H7 (cell line): ENCODE measurements around the gene DHRS7B. TPM values are rescaled to one million over a fixed set of nuclear protein-coding genes. Genes with fewer than 3 reads are reported as not detected.
A peak's percentile ranks its signal among the peaks of the same experiment; 100 is the strongest.
"Not testable (repeated sequence)": the region's sequence is repeated elsewhere in the genome, so short reads cannot be mapped to it uniquely, and the experiment has no call there.

Experiments
- DNase-seq: peaks from one replicate; pipeline ENCODE4 v3.0.0; 2012
- H3K27me3 ChIP-seq: 2 replicates; pipeline ENCODE4 v1.6.0; 2011; ENCODE audit warnings: mild to moderate bottlenecking, low read length; ENCODE audit not compliant: control insufficient read depth, insufficient read depth
- H3K36me3 ChIP-seq: replicated peaks from 2 replicates; pipeline ENCODE4 v1.5.1; 2011; ENCODE audit warnings: low read length; ENCODE audit not compliant: control insufficient read depth, insufficient read depth
- H3K4me3 ChIP-seq: 2 replicates; pipeline ENCODE4 v1.5.1; 2011; ENCODE audit warnings: low read depth, mild to moderate bottlenecking, control low read depth, low read length, moderate library complexity; ENCODE audit not compliant: insufficient read depth
- total RNA-seq: library from RNA; depleted of rRNA; stranded (reverse); fragments of >200 nt; shearing (Covaris generic); gene quantifications from 2 replicates; pipeline ENCODE4 v1.2.3, GENCODE V29; 2014

DHRS7B gene
- total RNA-seq, 1 experiment from 2014 or later, result 54.6 TPM

DNA sequence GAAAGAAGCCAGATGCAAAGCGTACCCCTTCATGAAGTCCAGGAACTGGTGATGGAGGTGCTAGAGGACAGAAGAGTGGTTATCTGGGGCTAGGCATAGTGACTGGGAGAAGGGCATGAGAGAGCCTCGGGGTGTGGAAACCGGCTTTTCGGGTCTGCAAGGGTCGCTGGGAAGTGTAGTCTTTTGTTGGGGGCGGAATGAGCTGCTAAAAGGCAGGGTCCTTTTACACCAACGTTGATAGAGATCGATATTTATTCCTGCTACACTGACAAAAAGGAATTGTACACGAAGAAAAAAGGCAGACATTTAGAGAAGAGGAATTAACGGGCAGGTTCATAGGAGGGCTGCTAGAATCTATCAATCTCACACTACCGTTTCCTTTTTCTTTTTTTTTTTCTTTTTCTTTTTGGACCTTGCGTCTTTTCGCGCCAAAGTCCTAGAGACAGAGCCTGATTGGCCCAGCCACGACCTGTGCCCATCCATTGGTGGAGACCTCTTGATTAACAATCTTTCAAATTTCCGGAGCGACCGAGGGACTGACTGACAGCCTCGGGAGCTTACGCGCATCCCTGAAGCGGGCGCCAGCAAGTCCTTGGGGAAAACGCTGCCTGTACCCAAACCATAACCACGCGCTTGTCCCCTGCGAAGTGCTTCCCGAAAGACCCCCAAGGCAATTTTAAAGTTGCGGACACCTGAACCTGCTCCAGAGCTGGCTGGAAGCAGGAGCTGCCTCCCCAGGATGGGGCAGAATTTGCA is 27.7 kb upstream of the DHRS7B start:
- no peaks in the 10 kb centered on the region for H3K27me3 ChIP-seq

DNA sequence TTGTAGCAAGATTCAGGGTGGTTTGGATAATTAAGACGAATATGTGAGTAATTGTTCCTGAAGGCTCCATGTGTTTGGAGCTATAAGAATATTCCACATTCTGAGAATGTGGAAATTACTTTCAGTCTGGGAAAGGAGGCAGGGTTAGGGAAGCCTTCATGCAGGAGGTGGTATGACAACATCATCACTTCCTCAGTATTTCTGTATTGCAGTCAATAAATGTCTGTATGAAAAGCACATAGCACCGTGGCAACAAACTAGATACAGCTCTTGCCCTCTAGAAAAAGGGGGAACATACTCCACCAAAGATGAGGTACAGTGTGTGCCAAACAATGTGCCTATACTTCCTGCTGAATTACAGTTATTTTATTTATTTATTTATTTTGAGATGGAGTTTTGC is 26.1 kb upstream of the DHRS7B start:
- no peaks in the 10 kb centered on the region for H3K27me3 ChIP-seq
- no peak for DNase-seq
- H3K4me3 ChIP-seq, result no peak overlapping the region

More for the DNA sequence above, 27.7 kb upstream of the DHRS7B start:
- peak overlapping the region; percentile 46 for H3K4me3 ChIP-seq
- no peaks in the 10 kb centered on the region for H3K36me3 ChIP-seq
- peak; percentile 89 for DNase-seq

DNA sequence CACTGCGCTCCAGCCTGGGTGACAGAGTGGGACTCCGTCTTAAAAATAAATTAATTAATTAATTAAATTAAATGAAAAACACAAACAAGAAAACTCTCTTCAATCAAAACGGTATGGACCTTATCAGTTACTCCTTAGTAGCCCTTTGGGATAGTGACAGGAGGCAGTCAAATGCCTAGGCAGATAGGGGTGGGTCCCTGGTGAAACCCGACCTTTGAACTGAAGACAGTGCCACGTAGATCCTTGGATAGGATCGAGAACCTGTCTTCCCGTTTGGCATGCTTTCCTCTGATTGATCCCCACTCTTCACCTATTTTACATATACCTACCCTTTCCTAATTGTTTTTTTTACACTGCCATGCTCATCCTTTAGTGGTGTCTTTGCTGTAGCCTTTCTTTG is 22.2 kb upstream of the DHRS7B start:
- Histone ChIP-seq H3K36me3 (no peaks in the 10 kb centered on the region), H3K27me3 (no peaks in the 10 kb centered on the region), H3K4me3 (no peak overlapping the region)
- DNase-seq, result no peak

More for the DNA sequence above, 26.1 kb upstream of the DHRS7B start:
- H3K36me3 ChIP-seq, result no peaks in the 10 kb centered on the region

DNA sequence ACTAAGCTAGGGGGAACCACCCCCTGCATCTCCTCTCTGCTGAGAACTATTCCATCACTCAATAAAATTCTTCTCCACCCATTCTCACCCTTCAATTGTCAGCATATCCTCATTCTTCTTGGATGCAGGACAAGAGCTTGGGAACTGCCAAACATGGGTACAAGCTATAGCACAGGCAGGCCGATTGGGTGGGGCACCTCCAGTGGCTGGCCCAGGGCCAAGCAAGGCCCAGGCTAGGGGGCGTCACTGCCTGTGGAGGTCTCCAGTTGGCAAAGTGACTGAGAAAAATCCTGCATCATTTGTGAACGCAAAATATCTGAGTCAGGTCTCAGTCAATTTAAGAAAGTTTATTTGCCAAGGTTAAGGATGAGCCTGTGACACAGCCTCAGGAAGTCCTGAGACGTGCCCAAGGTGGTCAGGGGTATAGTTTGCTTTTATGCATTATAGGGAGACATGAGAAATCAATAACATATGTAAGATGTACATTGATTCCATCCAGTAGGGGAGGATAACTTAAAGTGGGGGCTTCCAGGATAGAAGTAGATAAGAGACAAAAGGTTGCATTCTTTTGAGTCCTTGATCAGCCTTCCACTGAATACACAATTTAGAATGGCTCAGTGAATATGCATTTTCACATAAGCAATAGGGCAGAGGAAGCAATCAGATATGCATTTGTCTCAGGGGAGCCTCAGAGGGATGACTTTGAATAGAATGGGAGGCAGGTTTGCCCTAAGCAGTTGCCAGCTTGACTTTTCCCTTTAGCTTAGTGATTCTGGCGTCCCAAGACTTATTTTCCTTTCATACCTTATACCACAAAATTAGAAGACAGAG is 21.5 kb upstream of the DHRS7B start:
- H3K4me3 ChIP-seq, result no peak overlapping the region
- no peaks in the 10 kb centered on the region for H3K36me3 ChIP-seq
- H3K27me3 ChIP-seq, result no peaks in the 10 kb centered on the region
- DNase-seq, result no peak

DNA sequence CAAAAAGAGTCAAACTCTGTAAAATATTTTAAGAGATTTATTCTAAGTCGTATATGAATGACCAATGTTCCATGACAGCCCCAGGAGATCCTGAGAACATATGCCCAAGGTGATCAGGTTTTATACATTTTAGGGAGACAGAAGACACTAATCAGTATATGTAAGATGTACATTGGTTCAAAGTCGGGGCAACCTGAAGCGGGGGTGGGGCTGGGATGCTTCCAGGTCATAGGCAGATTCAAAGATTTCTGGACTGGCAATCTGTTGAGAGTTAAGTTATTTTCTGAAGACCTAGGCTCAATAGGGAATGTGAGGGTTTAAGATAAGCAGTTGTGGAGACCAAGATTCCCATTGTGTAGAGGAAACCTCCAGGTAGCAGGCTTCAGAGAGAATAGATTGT is 20.4 kb upstream of the DHRS7B start:
- Histone ChIP-seq H3K36me3 (no peaks in the 10 kb centered on the region), H3K4me3 (no peak overlapping the region), H3K27me3 (no peaks in the 10 kb centered on the region)
- DNase-seq, result no peak

DNA sequence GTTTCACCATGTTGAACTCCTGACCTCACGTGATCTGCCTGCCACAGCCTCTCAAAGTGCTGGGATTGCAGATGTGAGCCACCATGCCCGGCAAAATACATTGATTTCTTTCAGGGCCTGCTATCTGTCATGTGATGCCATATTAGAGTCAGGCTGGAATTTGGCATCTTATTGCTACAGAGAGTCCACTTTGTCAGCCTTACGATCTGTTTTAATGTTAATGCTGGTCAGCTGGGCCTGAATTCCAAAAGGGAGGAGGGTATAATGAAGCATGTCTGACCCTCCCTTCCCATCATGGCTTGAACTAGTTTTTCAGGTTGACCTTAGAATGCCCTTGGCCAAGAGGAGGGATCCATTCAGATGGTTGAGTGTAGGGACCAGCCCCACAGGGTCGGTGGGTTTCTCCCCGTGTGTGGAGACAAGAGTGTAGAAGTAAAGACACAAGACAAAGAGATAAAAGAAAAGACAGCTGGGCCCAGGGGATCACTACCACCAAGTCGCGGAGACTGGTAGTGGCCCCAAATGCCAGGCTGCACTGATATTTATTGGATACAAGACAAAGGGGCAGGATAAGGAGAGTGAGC is 19.6 kb upstream of the DHRS7B start:
- DNase-seq, H3K4me3 ChIP-seq, H3K36me3 ChIP-seq, H3K27me3 ChIP-seq: not testable (repeated sequence)

DNA sequence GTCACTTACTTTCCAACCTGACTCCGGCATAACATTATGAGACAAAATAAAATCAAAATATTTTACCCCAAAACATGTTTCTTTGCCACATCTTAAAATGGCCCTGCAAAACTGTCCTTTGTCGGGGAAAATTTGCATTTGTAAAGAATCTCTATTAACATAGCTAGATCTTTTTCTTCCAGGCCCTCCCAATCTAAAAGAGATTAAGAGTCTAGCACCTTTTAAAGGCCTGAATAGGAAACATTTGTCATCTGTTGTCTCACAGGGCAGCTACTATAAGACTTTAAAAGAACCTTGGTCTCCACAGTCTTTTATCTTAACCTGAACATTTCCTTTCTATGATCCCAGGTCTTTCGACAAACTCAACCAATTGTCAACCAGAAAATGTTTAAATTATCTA is 18.1 kb upstream of the DHRS7B start:
- no peaks in the 10 kb centered on the region for H3K36me3 ChIP-seq
- no peaks in the 10 kb centered on the region for H3K27me3 ChIP-seq
- no peak for DNase-seq
- H3K4me3 ChIP-seq, result no peak overlapping the region

DNA sequence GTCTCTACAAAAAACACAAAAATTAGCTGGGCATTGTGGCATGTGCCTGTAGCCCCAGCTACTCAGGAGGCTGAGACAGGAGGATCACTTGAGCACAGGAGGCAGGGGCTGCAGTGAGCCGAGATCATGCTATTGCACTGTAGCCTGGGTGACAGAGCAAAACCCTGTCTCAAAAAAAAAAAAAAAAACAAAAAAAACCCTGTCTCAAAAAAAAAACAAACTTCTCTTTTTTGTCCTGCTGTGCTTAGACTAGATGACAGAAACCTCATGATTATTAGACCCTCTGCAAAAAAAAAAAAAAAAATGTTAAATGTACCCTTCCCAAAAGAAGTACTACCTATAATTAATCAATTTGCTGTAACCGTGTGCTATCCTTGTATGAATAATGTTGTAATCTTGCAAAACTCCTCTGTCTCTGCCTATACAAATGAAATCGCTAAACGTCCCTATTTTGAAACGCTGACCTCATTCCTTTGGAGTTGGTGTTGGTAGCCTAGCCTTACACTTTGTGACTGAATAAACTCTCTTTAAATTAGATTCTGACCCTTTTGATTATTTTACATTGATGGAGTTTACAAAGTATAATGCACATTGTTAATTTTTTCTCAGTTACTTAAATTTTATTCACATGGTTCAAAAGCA is 13.6 kb upstream of the DHRS7B start:
- H3K4me3 ChIP-seq, result no peak overlapping the region
- no peaks in the 10 kb centered on the region for H3K27me3 ChIP-seq
- no peaks in the 10 kb centered on the region for H3K36me3 ChIP-seq
- no peak for DNase-seq

DNA sequence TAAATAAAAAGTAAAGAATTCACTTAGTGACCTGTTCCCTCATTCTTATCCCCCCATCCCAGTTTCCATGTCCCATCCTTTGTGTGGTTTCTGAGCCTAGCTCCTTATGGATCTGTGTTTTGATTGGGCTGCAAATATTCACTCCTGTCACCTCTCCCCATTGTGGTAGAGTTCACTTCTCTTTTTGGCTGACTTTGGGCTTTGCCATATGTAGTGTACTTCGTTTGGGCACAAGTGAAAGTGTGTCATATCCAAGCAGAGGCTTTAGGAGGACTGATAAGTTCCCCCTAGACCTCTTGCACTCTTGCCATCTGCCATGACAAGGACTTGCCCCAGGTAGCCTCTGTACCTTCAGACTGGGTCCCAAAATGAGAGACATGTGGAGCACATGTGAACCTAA is 13.0 kb upstream of the DHRS7B start:
- Histone ChIP-seq H3K36me3 (no peaks in the 10 kb centered on the region), H3K4me3 (no peak overlapping the region), H3K27me3 (no peaks in the 10 kb centered on the region)
- DNase-seq, result no peak

DNA sequence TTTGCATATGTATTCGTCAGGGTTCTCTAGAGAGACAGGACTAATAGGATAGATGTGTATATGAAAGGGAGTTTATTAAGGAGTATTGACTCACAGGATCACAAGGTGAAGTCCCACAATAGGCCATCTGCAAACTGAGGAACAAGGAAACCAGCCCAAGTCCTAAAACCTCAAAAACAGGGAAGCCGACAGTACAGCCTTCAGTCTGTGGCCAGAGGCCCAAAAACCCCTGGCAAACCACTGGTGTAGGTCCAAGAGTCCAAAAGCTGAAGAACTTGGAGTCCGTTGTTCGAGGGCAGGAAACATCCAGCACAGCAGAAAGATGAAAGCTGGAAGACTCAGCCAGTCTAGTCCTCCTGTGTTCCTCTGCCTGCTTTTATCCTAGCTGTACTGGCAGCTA is 12.0 kb upstream of the DHRS7B start:
- not testable (repeated sequence) for H3K36me3 ChIP-seq, DNase-seq, H3K27me3 ChIP-seq, H3K4me3 ChIP-seq

DNA sequence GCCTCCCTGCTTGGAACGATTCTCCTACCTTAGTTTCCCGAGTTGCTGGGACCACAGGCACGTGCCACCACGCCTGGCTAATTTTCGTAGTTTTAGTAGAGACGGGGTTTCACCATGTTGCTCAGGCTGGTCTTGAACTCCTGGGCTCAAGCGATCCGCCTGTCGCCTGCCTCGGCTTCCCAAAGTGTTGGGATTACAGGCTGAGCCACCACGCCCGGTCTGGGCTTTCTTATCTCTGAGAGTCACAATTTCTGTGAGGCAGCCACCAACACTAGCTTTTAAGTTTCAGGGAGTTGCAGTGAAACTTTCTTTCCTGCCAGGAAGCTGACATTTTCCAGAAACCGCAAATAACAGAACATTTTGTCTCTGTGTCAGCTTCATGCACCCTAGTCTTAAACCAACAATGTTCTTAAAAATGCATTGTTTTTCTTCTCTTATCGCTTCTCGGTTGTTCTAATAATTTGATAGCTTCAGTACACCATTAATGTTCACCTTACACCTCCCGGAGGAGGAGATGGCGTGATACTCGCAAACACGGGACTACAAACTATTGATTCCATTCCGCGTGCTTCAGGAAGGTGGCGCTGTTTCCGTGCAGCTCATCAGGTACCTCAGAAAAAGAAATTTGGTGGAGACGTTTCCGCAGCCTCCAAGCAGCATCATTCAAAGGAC is 7.4 kb upstream of the DHRS7B start:
- no peaks in the 10 kb centered on the region for H3K27me3 ChIP-seq

DNA sequence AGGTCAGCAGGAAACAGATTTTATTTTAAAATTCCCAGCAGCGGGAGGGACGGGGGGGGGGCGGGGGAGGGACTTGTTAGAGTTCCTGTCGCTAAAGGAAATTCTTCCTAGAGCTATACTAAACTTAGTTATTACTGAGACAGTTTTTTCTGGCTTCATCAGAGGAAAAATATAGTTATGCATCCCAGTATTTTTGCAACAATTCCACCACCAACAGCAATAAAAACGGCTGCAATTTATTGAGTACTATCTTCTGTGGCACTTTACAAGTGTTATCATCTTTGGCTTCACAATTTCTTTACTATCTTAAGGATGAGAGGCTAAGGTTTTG is 6.9 kb upstream of the DHRS7B start:
- no peaks in the 10 kb centered on the region for H3K36me3 ChIP-seq
- no peak for DNase-seq

More for the DNA sequence above, 7.4 kb upstream of the DHRS7B start:
- no peak overlapping the region for H3K4me3 ChIP-seq
- peak; percentile 82 for DNase-seq
- no peaks in the 10 kb centered on the region for H3K36me3 ChIP-seq

DNA sequence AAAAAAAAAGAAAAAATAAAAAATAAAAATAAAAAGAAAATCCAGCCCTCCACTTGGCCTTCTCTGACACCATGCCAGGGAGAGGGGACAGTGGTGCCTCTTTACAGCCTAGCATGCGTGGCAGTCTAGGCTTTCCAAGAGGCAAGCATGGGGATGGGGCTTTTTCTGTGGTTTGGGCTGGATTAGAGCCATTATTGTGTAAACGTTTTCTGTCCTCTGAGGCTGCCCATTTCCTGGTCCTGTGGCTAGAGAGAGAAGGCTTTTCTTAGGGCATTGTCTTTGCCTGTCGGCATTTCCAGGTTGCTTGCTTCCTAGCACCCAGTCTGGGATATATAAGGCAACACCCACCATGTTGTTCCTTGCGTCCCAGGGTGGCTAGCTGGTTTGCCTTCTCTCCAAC is 2.7 kb upstream of the DHRS7B start:
- H3K36me3 ChIP-seq, result no peaks in the 10 kb centered on the region
- H3K27me3 ChIP-seq, result no peaks in the 10 kb centered on the region
- no peak for DNase-seq
- H3K4me3 ChIP-seq, result no peak overlapping the region

More for the DNA sequence above, 6.9 kb upstream of the DHRS7B start:
- no peaks in the 10 kb centered on the region for H3K27me3 ChIP-seq
- no peak overlapping the region for H3K4me3 ChIP-seq

DNA sequence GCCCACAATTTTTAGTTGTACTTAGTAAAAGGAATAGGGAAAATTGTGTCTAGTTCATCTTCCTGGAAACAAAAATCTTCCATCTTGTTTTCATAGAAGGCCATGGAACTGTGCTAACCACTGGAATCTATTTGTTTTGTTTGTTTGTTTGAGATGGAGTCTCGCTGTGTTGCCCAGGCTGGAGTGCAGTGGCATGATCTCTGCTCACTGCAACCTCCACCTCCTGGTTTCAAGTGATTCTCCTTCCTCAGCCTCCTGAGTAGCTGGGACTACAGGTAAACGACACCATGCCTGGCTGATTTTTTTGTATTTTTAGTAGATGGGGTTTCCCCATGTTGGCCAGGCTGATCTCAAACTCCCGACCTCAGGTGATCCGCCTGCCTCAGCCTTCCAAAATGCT is 2.2 kb upstream of the DHRS7B start:
- H3K4me3 ChIP-seq, H3K27me3 ChIP-seq, DNase-seq, H3K36me3 ChIP-seq: not testable (repeated sequence)
